HG03378 (cell line): ENCODE data around the gene UNKL.

ENCODE experiments used
- ATAC-seq: cut with Tn5 transposase; IDR thresholded peaks from one replicate; pipeline ENCODE4 v1.9.1; 2021; ENCODE audit warnings: mild to moderate bottlenecking, moderate library complexity; ENCODE audit not compliant: unreplicated experiment

Gene UNKL

DNA sequence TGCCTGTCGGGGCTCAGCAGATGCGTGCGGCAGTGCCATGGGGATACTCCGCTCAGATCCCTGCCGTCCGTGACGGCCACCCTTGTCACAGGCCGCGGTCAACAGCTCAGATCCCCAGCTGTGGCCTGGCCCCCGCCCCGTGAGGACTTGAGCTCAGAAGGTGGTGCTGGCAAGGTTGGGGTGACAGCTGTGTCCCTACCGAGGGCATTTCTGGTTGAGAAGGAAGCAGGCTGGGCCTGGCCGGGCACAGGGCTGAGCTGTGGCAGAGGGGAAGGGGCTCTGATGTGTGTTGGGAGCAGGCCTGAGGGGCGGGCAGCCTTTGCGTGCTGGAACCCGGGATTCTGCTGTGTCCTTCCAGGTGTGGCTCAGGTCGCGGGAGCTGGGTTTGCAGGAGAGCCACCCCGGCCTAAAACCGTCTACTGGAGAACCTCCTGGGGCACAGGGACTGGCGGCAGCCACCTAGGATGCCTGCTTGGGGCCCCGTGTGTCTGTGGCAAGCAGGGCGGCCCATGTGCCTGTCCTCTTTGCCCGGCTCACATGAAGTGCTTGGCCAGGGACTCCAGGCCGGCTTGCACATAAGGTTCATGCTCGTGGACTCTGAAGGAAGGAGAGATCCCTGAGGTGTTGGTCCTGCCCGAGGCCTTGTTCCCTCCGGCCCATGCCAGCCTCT lies 100.0 kb downstream of the UNKL start:
- ATAC-seq, result no peak

GRCh38 chr16:1313721-1314369 lies 100.7 kb downstream of the UNKL start:
- no peak for ATAC-seq
